ENCODE data around the gene LRP1B.

Gene LRP1B

GRCh38 chr2:140273408-140273807, 1857.4 kb downstream of the LRP1B start:
- TF ChIP-seq CTCF (IDR thresholded peaks at IDR 0.05; ENCODE audit: low read depth, low read length): no peak

GRCh38 chr2:140270224-140270623, 1860.6 kb downstream of the LRP1B start:
- TF ChIP-seq CTCF (IDR thresholded peaks at IDR 0.05; ENCODE audit: low read depth, low read length): no peak
- DNase-seq (ENCODE audit: extremely low read depth, low read depth): no peak

More at GRCh38 chr2:140273408-140273807, 1857.4 kb downstream of the LRP1B start:
- DNase-seq (ENCODE audit: extremely low read depth, low read depth): no peak

- TF ChIP-seq CTCF (IDR thresholded peaks at IDR 0.05; ENCODE audit: low read depth, low read length): no peak
- no peak for DNase-seq (ENCODE audit: extremely low read depth, low read depth)
These were observed 1861.8 kb downstream of the LRP1B start for GRCh38 chr2:140269000-140269399.

- no peak for TF ChIP-seq CTCF (IDR thresholded peaks at IDR 0.05; ENCODE audit: low read depth, low read length)
- DNase-seq (ENCODE audit: extremely low read depth, low read depth): no peak
These were observed 1867.9 kb downstream of the LRP1B start for GRCh38 chr2:140262908-140263307.

- DNase-seq (ENCODE audit: extremely low read depth, low read depth): no peak
These were observed 1873.0 kb downstream of the LRP1B start for GRCh38 chr2:140257692-140258300.

GRCh38 chr2:140256080-140256479, 1874.7 kb downstream of the LRP1B start:
- no peak for TF ChIP-seq CTCF (IDR thresholded peaks at IDR 0.05; ENCODE audit: low read depth, low read length)
- no peak for DNase-seq (ENCODE audit: extremely low read depth, low read depth)

More at GRCh38 chr2:140257692-140258300, 1873.0 kb downstream of the LRP1B start:
- TF ChIP-seq CTCF (IDR thresholded peaks at IDR 0.05; ENCODE audit: low read depth, low read length): no peak

GRCh38 chr2:140249821-140250220, 1881.0 kb downstream of the LRP1B start:
- DNase-seq (ENCODE audit: extremely low read depth, low read depth): no peak
- no peak for TF ChIP-seq CTCF (IDR thresholded peaks at IDR 0.05; ENCODE audit: low read depth, low read length)

Measured in AG09319 (cell line).